ENCODE results near the gene ARF4.
A peak's percentile ranks its signal among the peaks of the same experiment; 100 is the strongest.
"Not testable (repeated sequence)": the region's sequence is repeated elsewhere in the genome, so short reads cannot be mapped to it uniquely, and the experiment has no call there.

The ARF4 gene

GRCh38 chr3:57597127-57597923 lies at the start of gene ARF4:
Gene ARF4 (minus strand): TSS chr3:57597344. CDS start chr3:57597140, 204 bp downstream.
- H3K4me3 ChIP-seq (ENCODE audit: control insufficient read depth, low read depth, low read length): peak within 1 kb of the TSS; percentile 86
- TF ChIP-seq CTCF (conservative IDR thresholded peaks at IDR 0.05; ENCODE audit: control insufficient read depth, insufficient read depth, low read depth, low read length): no peak
- DNase-seq (ENCODE audit: low read depth): peak; percentile 99

GRCh38 chr3:57646723-57647122 lies 49.6 kb upstream of the ARF4 start:
- DNase-seq (ENCODE audit: low read depth): peak; percentile 58
- TF ChIP-seq CTCF (conservative IDR thresholded peaks at IDR 0.05; ENCODE audit: control insufficient read depth, insufficient read depth, low read depth, low read length): peak; percentile 24
- no peak overlapping the region for H3K4me3 ChIP-seq (ENCODE audit: control insufficient read depth, low read depth, low read length)

GRCh38 chr3:57644740-57645139 lies 47.6 kb upstream of the ARF4 start:
- no peak overlapping the region for H3K4me3 ChIP-seq (ENCODE audit: control insufficient read depth, low read depth, low read length)
- DNase-seq (ENCODE audit: low read depth): no peak
- no peak for TF ChIP-seq CTCF (conservative IDR thresholded peaks at IDR 0.05; ENCODE audit: control insufficient read depth, insufficient read depth, low read depth, low read length)

GRCh38 chr3:57637391-57637790 lies 40.2 kb upstream of the ARF4 start:
- TF ChIP-seq CTCF (conservative IDR thresholded peaks at IDR 0.05; ENCODE audit: control insufficient read depth, insufficient read depth, low read depth, low read length): no peak
- peak; percentile 28 for DNase-seq (ENCODE audit: low read depth)
- H3K4me3 ChIP-seq (ENCODE audit: control insufficient read depth, low read depth, low read length): no peak overlapping the region

DNA sequence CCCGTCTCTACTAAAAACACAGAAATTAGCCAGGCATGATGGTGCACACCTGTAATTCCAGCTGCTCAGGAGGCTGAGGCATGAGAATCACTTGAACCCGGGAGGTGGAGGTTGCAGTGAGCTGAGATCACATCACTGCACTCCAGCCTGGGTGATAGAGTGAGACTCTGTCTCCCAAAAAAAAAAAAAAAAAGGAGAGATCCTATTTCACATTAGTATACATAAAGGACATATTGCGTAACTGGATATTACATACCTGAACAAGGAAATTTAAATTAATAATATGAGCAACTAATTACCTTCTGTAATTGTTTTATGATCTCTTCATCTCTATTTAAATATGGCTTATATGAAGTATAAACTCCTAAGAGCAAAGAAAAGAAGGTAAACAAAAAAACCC lies 37.1 kb upstream of the ARF4 start:
- not testable (repeated sequence) for DNase-seq (ENCODE audit: low read depth); H3K4me3 ChIP-seq (ENCODE audit: control insufficient read depth, low read depth, low read length)

DNA sequence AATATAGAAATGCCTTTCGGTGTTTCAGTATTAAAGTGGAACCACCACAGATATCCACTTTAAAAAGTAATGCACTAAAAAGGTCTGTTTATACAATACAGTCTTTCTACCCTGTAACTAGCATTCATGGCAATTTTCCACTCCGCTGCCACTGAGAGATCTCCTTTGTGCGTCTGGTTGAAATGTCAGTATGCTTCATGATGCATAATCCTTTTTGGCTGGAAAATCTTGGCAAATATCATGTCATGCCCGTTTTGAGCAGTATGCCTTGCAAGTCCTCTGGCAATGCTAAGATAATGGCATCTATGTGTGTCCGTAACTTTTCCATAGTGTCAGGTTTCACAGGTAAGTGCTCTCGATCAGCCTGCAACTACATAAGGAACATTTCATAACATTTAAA lies 30.8 kb upstream of the ARF4 start:
- TF ChIP-seq CTCF (conservative IDR thresholded peaks at IDR 0.05; ENCODE audit: control insufficient read depth, insufficient read depth, low read depth, low read length): no peak
- DNase-seq (ENCODE audit: low read depth): no peak
- no peak overlapping the region for H3K4me3 ChIP-seq (ENCODE audit: control insufficient read depth, low read depth, low read length)

- no peak for DNase-seq (ENCODE audit: low read depth)
- no peak overlapping the region for H3K4me3 ChIP-seq (ENCODE audit: control insufficient read depth, low read depth, low read length)
- no peak for TF ChIP-seq CTCF (conservative IDR thresholded peaks at IDR 0.05; ENCODE audit: control insufficient read depth, insufficient read depth, low read depth, low read length)
Measured at GRCh38 chr3:57624801-57625200, 27.7 kb upstream of the ARF4 start.

Measured in fibroblast of mammary gland (primary cell).